Mucosa of stomach (tissue), 1 donor: ENCODE data around the gene FOSB.
"Not testable (repeated sequence)": the region's sequence is repeated elsewhere in the genome, so short reads cannot be mapped to it uniquely, and the experiment has no call there.

Experiments
- H3K27me3 ChIP-seq: one replicate; pipeline ENCODE4 v1.7.0; 2013; ENCODE audit warnings: mild to moderate bottlenecking, low read length; ENCODE audit not compliant: control insufficient read depth, insufficient read depth
- H3K36me3 ChIP-seq: one replicate; pipeline ENCODE4 v1.7.0; 2013; ENCODE audit warnings: low read length; ENCODE audit not compliant: control insufficient read depth, insufficient read depth
- H3K4me1 ChIP-seq: one replicate; pipeline ENCODE4 v1.7.0; 2013; ENCODE audit warnings: mild to moderate bottlenecking, low read length; ENCODE audit not compliant: control insufficient read depth, insufficient read depth
- H3K4me3 ChIP-seq: one replicate; pipeline ENCODE4 v1.7.0; 2013; ENCODE audit warnings: low read length
- H3K9ac ChIP-seq: one replicate; pipeline ENCODE4 v1.7.0; 2013; ENCODE audit warnings: mild to moderate bottlenecking, low read length, moderate library complexity
- H3K9me3 ChIP-seq: one replicate; pipeline ENCODE4 v1.7.0; 2013; ENCODE audit warnings: mild to moderate bottlenecking, low read length, moderate library complexity; ENCODE audit not compliant: control insufficient read depth
- donor health status: Pancreatic carcinoma.

Gene FOSB

DNA sequence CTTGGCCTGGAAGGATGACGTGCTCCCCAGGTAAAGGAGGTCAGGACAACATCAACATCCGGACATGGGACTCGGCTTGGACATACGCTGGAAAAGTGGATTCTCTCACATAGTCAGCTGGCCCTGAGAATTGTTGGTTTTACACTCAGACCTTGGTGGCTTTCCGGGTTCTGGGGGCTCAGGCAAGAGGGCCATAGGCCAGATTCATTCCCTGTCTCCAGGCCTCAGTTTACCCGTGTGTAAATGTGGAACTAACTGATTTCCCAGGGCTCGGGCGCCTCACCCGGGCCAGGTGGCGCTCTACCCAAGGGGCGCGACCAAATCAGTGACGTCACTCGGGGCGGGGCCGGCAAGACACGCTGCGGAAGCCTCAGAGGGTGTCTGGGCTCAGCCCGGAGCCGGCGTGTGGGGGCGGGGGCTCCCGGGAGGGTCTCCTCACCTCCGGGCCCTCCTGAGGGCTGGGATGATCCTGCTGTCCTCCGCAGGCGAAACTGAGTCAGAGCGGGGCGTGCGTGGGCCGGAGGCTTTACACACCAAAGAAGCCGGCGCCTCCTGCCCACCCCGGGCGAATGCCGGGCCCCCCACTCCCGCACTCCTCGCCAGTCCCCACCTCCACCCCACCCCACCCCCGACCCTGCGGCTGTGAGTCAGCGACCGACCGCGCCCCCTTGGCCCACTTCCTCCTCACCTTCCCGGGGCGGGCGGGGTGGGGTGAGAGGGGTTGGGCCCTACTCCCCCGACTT is 38.6 kb downstream of the FOSB start:
- Histone ChIP-seq H3K36me3 (no peaks in the 10 kb centered on the region), H3K9ac (peak overlapping the region; percentile 100), H3K4me1 (peaks cover 33% of the 10 kb centered on the region), H3K27me3 (no peaks in the 10 kb centered on the region), H3K9me3 (no peaks in the 10 kb centered on the region), H3K4me3 (peak overlapping the region; percentile 93)

DNA sequence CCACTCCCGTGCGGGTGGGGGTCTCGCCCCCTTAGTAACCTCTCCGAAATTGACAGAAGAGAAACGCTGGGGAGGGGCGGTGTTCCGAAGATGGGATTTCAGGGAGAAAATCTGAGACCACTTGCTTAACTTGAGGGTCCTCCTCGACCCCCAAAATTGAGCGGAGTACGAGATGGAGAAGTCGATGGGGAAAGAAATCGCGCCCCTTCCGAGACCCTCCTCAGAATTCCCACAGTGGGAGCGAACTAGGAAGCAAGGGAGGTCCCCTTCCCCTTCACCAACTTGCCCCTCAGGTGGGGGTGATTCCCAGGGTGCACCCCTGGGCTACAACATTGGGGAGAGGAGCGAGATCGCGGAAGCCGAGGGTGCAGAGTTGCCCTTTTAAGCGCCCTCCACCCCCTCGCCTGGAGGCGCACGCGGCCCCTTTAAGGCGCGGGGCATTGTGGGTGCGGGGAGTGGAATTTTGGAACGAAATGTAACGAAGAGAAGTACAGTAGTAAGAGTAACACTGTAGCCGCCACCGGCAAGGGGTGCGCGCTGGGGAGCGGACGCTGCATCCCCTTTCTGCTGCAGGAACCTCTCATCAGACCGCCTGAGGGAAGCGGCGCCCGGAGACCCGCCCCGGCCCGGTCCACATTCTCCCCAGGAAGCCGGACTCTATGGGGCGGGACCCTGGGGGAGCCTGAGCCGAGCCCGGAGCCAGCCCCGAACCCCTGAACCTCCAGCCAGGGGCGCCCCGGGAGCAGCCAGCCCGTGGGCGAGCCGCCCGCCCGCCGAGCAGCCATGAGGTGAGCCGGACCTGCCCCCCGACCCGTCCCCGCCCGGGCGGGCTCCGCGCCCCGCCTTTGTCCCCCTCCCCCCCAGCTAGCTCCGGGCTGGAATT is 39.4 kb downstream of the FOSB start, which contains the start of gene VASP:
TSS of gene VASP (plus strand) at position 491 of the 883 bp plus-strand sequence. CDS start at position 784, 293 bp downstream.
- no peaks in the 10 kb centered on the region for H3K36me3 ChIP-seq
- H3K4me3 ChIP-seq, result peak within 1 kb of the TSS; percentile 93
- H3K4me1 ChIP-seq, result peaks cover 34% of the 10 kb centered on the region
- H3K9me3 ChIP-seq, result no peaks in the 10 kb centered on the region
- H3K9ac ChIP-seq, result peak within 1 kb of the TSS; percentile 100
- no peaks in the 10 kb centered on the region for H3K27me3 ChIP-seq

DNA sequence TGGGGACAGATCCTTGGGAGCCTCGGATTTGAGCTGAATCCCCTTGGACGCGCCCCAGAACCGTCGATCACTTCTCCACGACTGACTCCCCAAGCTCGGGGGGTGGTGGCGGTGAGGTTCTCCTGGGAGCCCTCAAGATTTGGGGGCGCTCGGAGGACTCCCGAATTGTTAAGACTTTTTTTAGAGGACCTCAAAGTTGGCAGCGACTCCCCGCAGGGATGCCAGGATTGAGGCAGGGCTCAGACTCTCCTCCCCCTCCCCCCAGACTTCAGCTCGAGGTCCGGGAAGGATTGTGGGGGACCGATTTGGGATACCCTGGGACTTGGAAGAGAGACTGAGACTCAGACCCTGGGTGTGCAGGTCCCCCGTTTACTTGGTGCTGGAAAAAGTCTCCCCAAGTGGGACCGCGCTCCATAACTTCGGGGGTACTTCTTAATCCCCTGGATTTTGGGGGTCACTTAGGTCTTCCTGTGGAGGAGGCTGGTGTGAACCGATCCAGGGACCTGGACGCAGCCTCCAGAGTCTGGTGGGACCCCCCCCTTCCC is 40.1 kb downstream of the FOSB start:
- H3K9me3 ChIP-seq, result no peaks in the 10 kb centered on the region
- peak overlapping the region; percentile 93 for H3K4me3 ChIP-seq
- peaks cover 35% of the 10 kb centered on the region for H3K4me1 ChIP-seq
- H3K27me3 ChIP-seq, result no peaks in the 10 kb centered on the region
- H3K36me3 ChIP-seq, result no peaks in the 10 kb centered on the region
- H3K9ac ChIP-seq, result peak overlapping the region; percentile 100

DNA sequence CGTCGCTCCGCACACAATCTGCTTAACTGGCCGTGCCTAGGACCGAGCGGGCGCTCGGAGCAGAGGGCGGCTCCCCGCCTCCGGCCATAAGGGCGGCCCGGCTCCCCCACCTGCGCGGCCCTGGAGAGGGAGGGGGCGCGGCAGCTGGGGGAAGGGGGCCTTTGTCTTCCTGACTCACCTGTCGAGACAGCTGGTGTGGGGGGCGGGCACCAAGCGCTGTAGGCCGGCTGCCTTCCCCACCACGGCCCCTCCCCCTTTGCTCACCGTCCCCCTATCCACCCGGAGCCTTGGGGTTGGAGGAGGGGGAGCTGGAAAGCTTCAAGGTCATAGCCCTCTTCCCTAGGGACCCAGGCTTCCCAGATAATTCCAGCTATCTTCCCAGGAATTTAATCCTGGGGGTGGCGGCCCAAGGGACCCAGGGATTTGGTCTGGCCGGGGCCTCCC is 40.6 kb downstream of the FOSB start:
- H3K27me3 ChIP-seq, result no peaks in the 10 kb centered on the region
- peaks cover 40% of the 10 kb centered on the region for H3K4me1 ChIP-seq
- peak overlapping the region; percentile 100 for H3K9ac ChIP-seq
- H3K9me3 ChIP-seq, result no peaks in the 10 kb centered on the region
- H3K4me3 ChIP-seq, result peak overlapping the region; percentile 93
- no peaks in the 10 kb centered on the region for H3K36me3 ChIP-seq

DNA sequence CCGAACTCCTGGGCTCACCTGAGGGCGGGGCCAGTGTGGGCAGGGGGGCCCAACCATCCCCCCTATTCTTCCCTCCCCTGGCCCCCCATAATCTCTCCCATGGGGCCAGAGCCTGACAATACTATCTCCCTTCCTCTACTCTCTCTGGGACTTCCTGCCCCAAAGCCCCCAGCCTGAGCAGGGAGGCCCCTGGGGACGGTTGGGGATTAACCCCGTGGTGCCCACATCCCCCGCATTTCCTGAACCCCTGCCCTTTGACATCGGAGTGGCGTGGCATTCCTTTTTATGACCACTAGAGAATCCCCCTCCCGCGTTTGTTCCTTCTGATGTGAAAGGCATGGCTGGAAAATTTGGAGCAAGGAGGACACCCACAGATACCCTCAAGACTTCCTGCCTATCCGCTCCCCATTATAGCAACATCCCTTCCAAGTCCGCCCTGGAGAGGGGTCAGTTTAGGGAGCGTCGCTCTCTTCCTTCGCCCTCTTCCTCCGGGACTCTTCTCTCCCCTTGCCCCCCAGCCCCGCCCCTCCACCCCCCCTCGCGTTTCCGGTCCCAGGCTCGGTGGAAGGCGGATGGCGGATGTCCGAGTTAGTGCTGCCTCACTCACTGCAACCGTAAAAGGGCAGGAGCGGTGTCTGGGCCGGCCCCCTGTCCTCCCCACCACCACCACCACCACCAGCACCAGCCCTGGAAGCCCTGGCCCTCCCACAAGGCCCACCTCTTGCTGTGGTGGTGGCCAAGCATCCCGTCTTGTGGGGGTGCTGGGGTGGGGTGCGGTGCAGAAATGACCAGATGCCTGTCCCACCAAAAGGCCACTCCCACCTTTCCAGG is 41.3 kb downstream of the FOSB start:
- no peaks in the 10 kb centered on the region for H3K9me3 ChIP-seq
- peaks cover 46% of the 10 kb centered on the region for H3K4me1 ChIP-seq
- no peaks in the 10 kb centered on the region for H3K27me3 ChIP-seq
- H3K9ac ChIP-seq, result peak overlapping the region; percentile 100
- no peaks in the 10 kb centered on the region for H3K36me3 ChIP-seq
- H3K4me3 ChIP-seq, result peak overlapping the region; percentile 93

DNA sequence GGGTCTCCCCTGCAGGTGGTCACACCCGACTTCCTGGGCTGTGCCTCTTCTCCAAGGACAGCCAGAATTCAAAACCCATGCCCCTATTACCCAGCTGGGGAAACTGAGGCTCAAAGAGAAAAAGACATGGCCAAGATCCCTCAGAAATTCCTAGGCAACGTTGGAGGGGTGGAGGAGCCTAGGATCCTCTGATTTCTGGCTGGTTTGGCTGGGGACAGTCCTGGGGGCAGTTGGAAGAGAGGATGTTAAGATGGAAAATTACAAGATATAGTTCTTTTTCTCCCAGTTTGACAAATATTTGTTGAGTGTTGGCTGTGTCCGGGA is 41.9 kb downstream of the FOSB start:
- Histone ChIP-seq H3K36me3 (no peaks in the 10 kb centered on the region), H3K9me3 (no peaks in the 10 kb centered on the region), H3K4me1 (peaks cover 51% of the 10 kb centered on the region), H3K4me3 (no peak overlapping the region), H3K27me3 (no peaks in the 10 kb centered on the region), H3K9ac (peak overlapping the region; percentile 100)

DNA sequence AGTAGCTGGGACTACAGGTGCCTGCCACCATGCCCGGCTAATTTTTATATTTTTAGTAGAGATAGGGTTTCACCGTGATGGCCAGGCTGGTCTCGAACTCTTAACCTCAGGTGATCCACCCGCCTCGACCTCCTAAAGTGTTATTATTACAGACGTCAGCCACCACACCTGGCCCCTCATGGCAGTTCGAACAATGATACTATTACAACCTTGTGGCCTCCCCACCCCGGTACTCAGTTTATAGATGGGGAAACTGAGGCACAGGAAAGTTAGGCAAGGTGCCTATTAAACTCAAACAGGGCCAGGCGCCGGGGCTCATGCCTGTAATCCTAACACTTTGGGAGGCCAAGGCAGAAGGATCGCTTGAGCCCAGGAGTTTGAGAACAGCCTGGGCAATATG is 42.6 kb downstream of the FOSB start:
- not testable (repeated sequence) for H3K27me3 ChIP-seq, H3K4me3 ChIP-seq, H3K36me3 ChIP-seq, H3K9me3 ChIP-seq
- peaks cover 53% of the 10 kb centered on the region for H3K4me1 ChIP-seq
- peak overlapping the region; percentile 100 for H3K9ac ChIP-seq

DNA sequence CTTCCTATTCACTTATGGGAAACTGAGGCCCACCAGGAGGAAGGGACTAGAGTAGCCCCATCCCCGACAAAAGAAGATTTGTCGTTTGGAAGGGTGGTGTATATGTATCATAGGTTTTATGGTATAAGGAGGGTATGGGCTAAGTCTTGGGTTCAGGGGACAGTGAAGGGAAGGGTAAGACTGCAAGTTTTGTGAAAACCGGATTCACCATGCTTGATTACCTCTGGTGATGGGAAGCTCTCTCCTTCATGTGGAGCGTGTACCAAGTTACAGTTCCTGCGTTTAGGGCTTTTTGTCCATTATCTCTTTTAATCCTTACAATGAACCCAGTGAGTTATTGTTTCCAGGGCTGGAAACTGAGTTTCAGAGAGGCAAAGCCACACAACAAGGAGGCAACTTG is 43.3 kb downstream of the FOSB start:
- Histone ChIP-seq H3K27me3 (no peaks in the 10 kb centered on the region), H3K9ac (no peak overlapping the region), H3K36me3 (no peaks in the 10 kb centered on the region), H3K4me3 (no peak overlapping the region), H3K9me3 (no peaks in the 10 kb centered on the region), H3K4me1 (peaks cover 53% of the 10 kb centered on the region)

DNA sequence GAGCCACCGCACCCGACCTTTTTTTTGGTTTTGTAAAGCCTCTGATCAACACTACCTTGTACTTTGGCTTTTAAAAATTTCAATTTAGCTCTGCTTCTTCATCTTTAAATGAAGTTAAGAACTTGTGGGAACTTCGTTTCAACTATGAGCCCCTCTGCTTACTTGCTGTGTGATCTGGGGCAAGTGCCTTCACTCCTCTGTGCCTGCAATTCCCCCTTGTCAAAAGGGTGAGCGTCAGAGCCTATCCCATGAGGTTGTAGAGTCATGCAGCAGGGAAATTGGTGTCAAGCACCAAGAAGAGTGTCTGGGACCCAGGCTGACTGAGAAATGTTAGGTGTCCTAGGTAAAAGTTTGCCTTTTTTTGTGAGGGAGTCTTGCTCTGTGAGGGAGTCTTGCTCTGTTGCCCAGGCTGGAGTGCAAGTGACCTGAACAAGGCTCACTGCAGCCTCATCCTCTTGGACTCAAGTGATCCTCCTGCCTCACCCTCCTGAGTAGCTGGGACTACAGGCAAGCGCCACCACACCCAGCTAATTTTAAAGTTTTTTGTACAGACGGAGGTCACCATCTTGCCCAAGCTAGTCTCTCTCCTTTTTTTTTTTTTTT is 45.2 kb downstream of the FOSB start:
- Histone ChIP-seq H3K9me3 (no peaks in the 10 kb centered on the region), H3K9ac (no peak overlapping the region), H3K4me1 (peaks cover 63% of the 10 kb centered on the region), H3K27me3 (no peaks in the 10 kb centered on the region), H3K36me3 (no peaks in the 10 kb centered on the region), H3K4me3 (no peak overlapping the region)

DNA sequence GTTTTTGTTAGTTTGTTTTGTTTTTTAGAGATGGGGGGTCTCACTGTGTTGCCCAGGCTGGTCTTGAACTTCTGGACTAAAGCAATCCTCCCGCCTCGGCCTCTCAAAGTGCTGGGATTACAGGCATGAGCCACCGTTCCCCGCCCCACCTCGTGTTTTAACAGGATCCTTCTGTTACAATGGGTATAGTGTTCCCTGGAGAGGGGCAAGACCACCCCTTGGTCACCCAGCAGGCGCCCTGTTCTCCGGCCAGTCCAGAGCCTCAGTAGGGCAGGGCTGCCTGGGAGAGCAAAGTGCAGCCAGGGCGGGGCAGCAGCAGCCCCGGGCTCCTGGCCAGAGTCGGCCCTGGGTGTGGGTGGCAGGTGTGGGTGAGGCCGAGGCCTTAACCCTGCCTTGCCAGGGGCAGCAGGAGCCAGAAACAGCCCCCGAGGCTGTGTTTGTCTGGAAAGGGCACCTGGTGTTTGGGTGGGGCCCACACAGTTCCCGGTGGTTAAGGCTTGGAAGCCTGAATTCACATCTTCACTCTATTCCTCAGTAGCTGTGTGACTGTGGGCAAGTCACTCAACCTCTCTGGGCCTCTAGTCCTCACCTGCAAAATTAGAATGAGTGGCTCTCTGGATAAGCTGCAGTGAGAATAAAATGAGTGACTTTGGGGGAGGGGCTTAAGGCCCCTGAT is 46.7 kb downstream of the FOSB start:
- H3K36me3 ChIP-seq, result no peaks in the 10 kb centered on the region
- peak overlapping the region; percentile 1 for H3K4me3 ChIP-seq
- H3K4me1 ChIP-seq, result peaks cover 66% of the 10 kb centered on the region
- no peaks in the 10 kb centered on the region for H3K27me3 ChIP-seq
- no peaks in the 10 kb centered on the region for H3K9me3 ChIP-seq
- H3K9ac ChIP-seq, result peak overlapping the region; percentile 76

DNA sequence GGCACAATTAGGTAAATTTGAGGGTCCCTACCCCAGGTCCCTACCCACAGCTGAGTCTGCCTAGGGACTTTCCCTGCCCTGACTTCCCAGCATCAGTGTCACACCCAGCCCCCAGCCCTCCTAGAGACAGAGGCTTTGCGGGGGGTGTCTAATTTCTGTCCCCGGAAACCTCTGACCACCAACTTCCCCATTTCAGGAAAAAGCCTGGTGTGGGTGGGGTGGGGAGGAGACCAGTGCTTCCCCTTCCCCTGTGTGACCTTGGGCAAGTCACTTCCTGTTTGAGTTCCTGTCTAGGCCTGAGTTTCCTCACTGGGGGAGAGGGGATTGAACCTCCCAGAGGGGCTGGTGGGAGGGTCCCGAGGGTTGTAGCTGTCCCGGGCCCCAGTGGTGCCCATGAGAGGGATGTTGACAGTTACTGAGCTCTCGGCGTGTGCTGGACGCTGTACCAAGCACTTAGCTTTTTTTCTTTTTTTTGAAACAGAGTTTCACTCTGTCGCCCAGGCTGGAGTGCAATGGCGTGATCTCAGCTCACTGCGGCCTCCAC is 47.4 kb downstream of the FOSB start:
- H3K4me1 ChIP-seq, result peaks cover 65% of the 10 kb centered on the region
- H3K36me3 ChIP-seq, result no peaks in the 10 kb centered on the region
- H3K27me3 ChIP-seq, result no peaks in the 10 kb centered on the region
- H3K9me3 ChIP-seq, result no peaks in the 10 kb centered on the region
- peak overlapping the region; percentile 1 for H3K4me3 ChIP-seq
- H3K9ac ChIP-seq, result peak overlapping the region; percentile 76
